HUES48 (cell line): ENCODE data around the gene MYO1E.
A peak's percentile ranks its signal among the peaks of the same experiment; 100 is the strongest.

Experiments
- H3K27ac ChIP-seq: one replicate; pipeline ENCODE4 v1.7.0; 2013; ENCODE audit warnings: low read depth, low read length, inconsistent platforms
- H3K27me3 ChIP-seq: 2 replicates; pipeline ENCODE4 v1.6.1; 2013; ENCODE audit warnings: mild to moderate bottlenecking, low read length; ENCODE audit not compliant: control insufficient read depth, insufficient read depth
- H3K36me3 ChIP-seq: 2 replicates; pipeline ENCODE4 v1.6.1; 2013; ENCODE audit warnings: low read length; ENCODE audit not compliant: control insufficient read depth, insufficient read depth
- H3K4me1 ChIP-seq: 2 replicates; pipeline ENCODE4 v1.6.1; 2013; ENCODE audit warnings: mild to moderate bottlenecking, low read length; ENCODE audit not compliant: control insufficient read depth, insufficient read depth
- H3K4me3 ChIP-seq: 2 replicates; pipeline ENCODE4 v1.5.1; 2013; ENCODE audit warnings: mild to moderate bottlenecking, low read depth, low read length
- H3K9ac ChIP-seq: 2 replicates; pipeline ENCODE4 v1.6.1; 2013; ENCODE audit warnings: mild to moderate bottlenecking, low read depth, low read length, moderate library complexity
- H3K9me3 ChIP-seq: 2 replicates; pipeline ENCODE4 v1.6.1; 2013; ENCODE audit warnings: low read length; ENCODE audit not compliant: control insufficient read depth, insufficient read depth

Gene MYO1E

GRCh38 chr15:59369597-59369996 is 3.1 kb downstream of the MYO1E start:
- peaks cover 29% of the 10 kb centered on the region for H3K4me1 ChIP-seq
- H3K9me3 ChIP-seq = no peaks in the 10 kb centered on the region
- H3K36me3 ChIP-seq = no peaks in the 10 kb centered on the region
- no peak overlapping the region for H3K9ac ChIP-seq
- no peak overlapping the region for H3K27ac ChIP-seq
- H3K4me3 ChIP-seq = no peak overlapping the region
- no peaks in the 10 kb centered on the region for H3K27me3 ChIP-seq

- Histone ChIP-seq H3K27ac (no peak overlapping the region), H3K4me3 (no peak overlapping the region), H3K9me3 (no peaks in the 10 kb centered on the region), H3K36me3 (no peaks in the 10 kb centered on the region), H3K4me1 (peaks cover 29% of the 10 kb centered on the region), H3K27me3 (no peaks in the 10 kb centered on the region), H3K9ac (no peak overlapping the region)
These were observed 5.6 kb downstream of the MYO1E start for GRCh38 chr15:59367022-59367451.

- Histone ChIP-seq H3K9me3 (no peaks in the 10 kb centered on the region), H3K4me3 (no peak overlapping the region), H3K36me3 (no peaks in the 10 kb centered on the region), H3K27me3 (no peaks in the 10 kb centered on the region), H3K9ac (no peak overlapping the region), H3K4me1 (peaks cover 29% of the 10 kb centered on the region), H3K27ac (no peak overlapping the region)
These were observed 6.2 kb downstream of the MYO1E start for GRCh38 chr15:59366333-59367021.

- Histone ChIP-seq H3K36me3 (no peaks in the 10 kb centered on the region), H3K4me1 (peaks cover 18% of the 10 kb centered on the region), H3K27me3 (no peaks in the 10 kb centered on the region), H3K27ac (no peak overlapping the region), H3K9me3 (no peaks in the 10 kb centered on the region), H3K4me3 (no peak overlapping the region), H3K9ac (no peak overlapping the region)
These were observed 8.4 kb downstream of the MYO1E start for GRCh38 chr15:59364248-59364647.

- no peaks in the 10 kb centered on the region for H3K9me3 ChIP-seq
- no peaks in the 10 kb centered on the region for H3K27me3 ChIP-seq
- H3K36me3 ChIP-seq = peaks cover 6% of the 10 kb centered on the region
- peaks cover 14% of the 10 kb centered on the region for H3K4me1 ChIP-seq
- no peak overlapping the region for H3K9ac ChIP-seq
- no peak overlapping the region for H3K27ac ChIP-seq
- no peak overlapping the region for H3K4me3 ChIP-seq
These were observed 10.3 kb downstream of the MYO1E start for GRCh38 chr15:59362331-59362730.

GRCh38 chr15:59360896-59361295 is 11.8 kb downstream of the MYO1E start:
- no peaks in the 10 kb centered on the region for H3K9me3 ChIP-seq
- H3K9ac ChIP-seq = no peak overlapping the region
- peaks cover 13% of the 10 kb centered on the region for H3K4me1 ChIP-seq
- H3K27ac ChIP-seq = no peak overlapping the region
- H3K36me3 ChIP-seq = peaks cover 6% of the 10 kb centered on the region
- no peak overlapping the region for H3K4me3 ChIP-seq
- H3K27me3 ChIP-seq = no peaks in the 10 kb centered on the region

GRCh38 chr15:59360305-59360704 is 12.4 kb downstream of the MYO1E start:
- Histone ChIP-seq H3K4me3 (no peak overlapping the region), H3K27ac (no peak overlapping the region), H3K9ac (no peak overlapping the region), H3K36me3 (peaks cover 6% of the 10 kb centered on the region), H3K27me3 (no peaks in the 10 kb centered on the region), H3K4me1 (peaks cover 19% of the 10 kb centered on the region), H3K9me3 (no peaks in the 10 kb centered on the region)

- Histone ChIP-seq H3K9ac (no peak overlapping the region), H3K36me3 (peaks cover 6% of the 10 kb centered on the region), H3K27ac (peak overlapping the region; percentile 9), H3K9me3 (no peaks in the 10 kb centered on the region), H3K4me1 (peaks cover 53% of the 10 kb centered on the region), H3K27me3 (no peaks in the 10 kb centered on the region), H3K4me3 (no peak overlapping the region)
These were observed 16.9 kb downstream of the MYO1E start for GRCh38 chr15:59355730-59356129.

- no peaks in the 10 kb centered on the region for H3K9me3 ChIP-seq
- H3K27me3 ChIP-seq = no peaks in the 10 kb centered on the region
- H3K27ac ChIP-seq = peak overlapping the region; percentile 96
- peak overlapping the region; percentile 76 for H3K9ac ChIP-seq
- H3K4me1 ChIP-seq = peaks cover 62% of the 10 kb centered on the region
- peaks cover 6% of the 10 kb centered on the region for H3K36me3 ChIP-seq
- peak overlapping the region; percentile 52 for H3K4me3 ChIP-seq
These were observed 18.1 kb downstream of the MYO1E start for GRCh38 chr15:59354417-59355031.

GRCh38 chr15:59353994-59354416 is 18.7 kb downstream of the MYO1E start:
- Histone ChIP-seq H3K4me3 (peak overlapping the region; percentile 52), H3K4me1 (peaks cover 64% of the 10 kb centered on the region)

GRCh38 chr15:59352683-59353082 is 20.0 kb downstream of the MYO1E start:
- H3K4me3 ChIP-seq = no peak overlapping the region
- H3K4me1 ChIP-seq = peaks cover 72% of the 10 kb centered on the region
- no peaks in the 10 kb centered on the region for H3K9me3 ChIP-seq
- H3K27me3 ChIP-seq = no peaks in the 10 kb centered on the region
- 0 out of 2 replicates have a peak, but pooled peaks cover under 1% of the 10 kb centered on the region for H3K36me3 ChIP-seq
- H3K9ac ChIP-seq = no peak overlapping the region
- no peak overlapping the region for H3K27ac ChIP-seq

More at GRCh38 chr15:59353994-59354416, 18.7 kb downstream of the MYO1E start:
- peaks cover 6% of the 10 kb centered on the region for H3K36me3 ChIP-seq
- no peaks in the 10 kb centered on the region for H3K27me3 ChIP-seq
- H3K9ac ChIP-seq = peak overlapping the region; percentile 76
- H3K27ac ChIP-seq = peak overlapping the region; percentile 96
- H3K9me3 ChIP-seq = no peaks in the 10 kb centered on the region
